BE2C (cell line): ENCODE results near the gene RPL13.

Source experiments
- DNase-seq: peaks from one replicate; pipeline ENCODE4 v3.0.0-alpha.2; 2020
- H3K27me3 ChIP-seq: fragments of 250-450 bp; sonication (Bioruptor Pico); 2 replicates; pipeline ENCODE4 v1.5.1; 2020; ENCODE audit warnings: mild to moderate bottlenecking
- H3K36me3 ChIP-seq: fragments of 250-450 bp; sonication (Bioruptor Pico); 2 replicates; pipeline ENCODE4 v1.5.1; 2020; ENCODE audit warnings: mild to moderate bottlenecking
- H3K4me1 ChIP-seq: fragments of 250-450 bp; sonication (Bioruptor Pico); 2 replicates; pipeline ENCODE4 v1.5.1; 2020
- H3K4me3 ChIP-seq: 2 replicates; pipeline ENCODE4 v1.5.1; 2011; ENCODE audit warnings: low read depth, low read length
- H3K9me3 ChIP-seq: fragments of 250-450 bp; sonication (Bioruptor Pico); 2 replicates; pipeline ENCODE4 v1.5.1; 2020
- CTCF ChIP-seq: IDR thresholded peaks from 2 replicates; pipeline ENCODE4 v1.5.1; 2012; ENCODE audit warnings: mild to moderate bottlenecking, low read depth, low read length

RPL13 gene

GRCh38 chr16:89599451-89599858, 39.0 kb downstream of the RPL13 start:
- peak; percentile 52 for TF ChIP-seq CTCF
- H3K4me3 ChIP-seq: no peak overlapping the region
- H3K4me1 ChIP-seq: peaks cover 3% of the 10 kb centered on the region; the same call in 1 of the 2 replicates
- no peaks in the 10 kb centered on the region for H3K9me3 ChIP-seq
- no peaks in the 10 kb centered on the region for H3K36me3 ChIP-seq
- peak; percentile 70 for DNase-seq
- H3K27me3 ChIP-seq: no peaks in the 10 kb centered on the region

GRCh38 chr16:89599902-89600301, 39.4 kb downstream of the RPL13 start:
- no peaks in the 10 kb centered on the region for H3K36me3 ChIP-seq
- H3K27me3 ChIP-seq: no peaks in the 10 kb centered on the region
- H3K9me3 ChIP-seq: no peaks in the 10 kb centered on the region
- DNase-seq: no peak
- H3K4me1 ChIP-seq: peaks cover 3% of the 10 kb centered on the region; the same call in 1 of the 2 replicates
- TF ChIP-seq CTCF: no peak
- no peak overlapping the region for H3K4me3 ChIP-seq

GRCh38 chr16:89600427-89600826, 39.9 kb downstream of the RPL13 start:
- Histone ChIP-seq H3K36me3 (no peaks in the 10 kb centered on the region), H3K9me3 (no peaks in the 10 kb centered on the region), H3K4me3 (no peak overlapping the region), H3K4me1 (peaks cover 3% of the 10 kb centered on the region; the same call in 1 of the 2 replicates), H3K27me3 (no peaks in the 10 kb centered on the region)
- no peak for TF ChIP-seq CTCF
- DNase-seq: no peak

- Histone ChIP-seq H3K4me3 (no peak overlapping the region), H3K27me3 (no peaks in the 10 kb centered on the region), H3K36me3 (no peaks in the 10 kb centered on the region), H3K9me3 (no peaks in the 10 kb centered on the region), H3K4me1 (peaks cover 3% of the 10 kb centered on the region; the same call in 1 of the 2 replicates)
- DNase-seq: no peak
- TF ChIP-seq CTCF: no peak
Measured at GRCh38 chr16:89600956-89601355, 40.5 kb downstream of the RPL13 start.

- H3K36me3 ChIP-seq: no peaks in the 10 kb centered on the region
- peak overlapping the region; percentile 32 for H3K4me3 ChIP-seq
- no peak for TF ChIP-seq CTCF
- H3K4me1 ChIP-seq: peaks cover 3% of the 10 kb centered on the region; the same call in 1 of the 2 replicates
- DNase-seq: no peak
- H3K27me3 ChIP-seq: no peaks in the 10 kb centered on the region
- no peaks in the 10 kb centered on the region for H3K9me3 ChIP-seq
Measured at GRCh38 chr16:89601906-89602272, 41.4 kb downstream of the RPL13 start.

GRCh38 chr16:89602273-89602951, 41.9 kb downstream of the RPL13 start:
- DNase-seq: peak; percentile 78
- H3K9me3 ChIP-seq: no peaks in the 10 kb centered on the region
- no peaks in the 10 kb centered on the region for H3K27me3 ChIP-seq
- peaks cover 3% of the 10 kb centered on the region; the same call in 1 of the 2 replicates for H3K4me1 ChIP-seq
- TF ChIP-seq CTCF: no peak
- peak overlapping the region; percentile 32 for H3K4me3 ChIP-seq
- H3K36me3 ChIP-seq: no peaks in the 10 kb centered on the region
